ENCODE measurements around the gene GLCCI1.

The GLCCI1 gene

GRCh38 chr7:7979558-7979957, 11.0 kb downstream of the GLCCI1 start:
- no peaks in the 10 kb centered on the region for H3F3A ChIP-seq (ENCODE audit: low read depth)
- peaks cover 96% of the 10 kb centered on the region for H4K20me1 ChIP-seq (ENCODE audit: insufficient read depth, low read length, poor library complexity, severe bottlenecking)
- no peak overlapping the region for H3K9ac ChIP-seq (ENCODE audit: low read depth, low read length, poor library complexity, severe bottlenecking)
- no peak overlapping the region for H2AFZ ChIP-seq (ENCODE audit: low read length)
- H3K36me3 ChIP-seq (ENCODE audit: insufficient read depth, low read length) = no peaks in the 10 kb centered on the region
- no peaks in the 10 kb centered on the region for H3K27me3 ChIP-seq (ENCODE audit: insufficient read depth, low read length, poor library complexity, severe bottlenecking)
- TF ChIP-seq CTCF (conservative IDR thresholded peaks at IDR 0.05; ENCODE audit: low read length) (no peak), EZH2phosphoT487 (IDR thresholded peaks at IDR 0.05; ENCODE audit: borderline replicate concordance) (no peak)
- peak overlapping the region; percentile 97 for H3K4me2 ChIP-seq (ENCODE audit: low read depth, low read length, poor library complexity, severe bottlenecking)
- peaks cover 99% of the 10 kb centered on the region for H3K79me2 ChIP-seq (ENCODE audit: insufficient read depth, low read length)
- H3K4me3 ChIP-seq (ENCODE audit: low read length, poor library complexity, severe bottlenecking) = no peak overlapping the region
- no peaks in the 10 kb centered on the region for H3K9me3 ChIP-seq (ENCODE audit: insufficient read depth, low read depth, low read length)
- H3K4me1 ChIP-seq (ENCODE audit: insufficient read depth, low read length, poor library complexity, severe bottlenecking) = peaks cover 47% of the 10 kb centered on the region
- H3K9me2 ChIP-seq (replicated peaks; ENCODE audit: low read depth, low read length) = no peaks in the 10 kb centered on the region

GRCh38 chr7:7980134-7980533, 11.5 kb downstream of the GLCCI1 start:
- H4K20me1 ChIP-seq (ENCODE audit: insufficient read depth, low read length, poor library complexity, severe bottlenecking) = peaks cover 96% of the 10 kb centered on the region
- H3K4me2 ChIP-seq (ENCODE audit: low read depth, low read length, poor library complexity, severe bottlenecking) = peak overlapping the region; percentile 14
- no peaks in the 10 kb centered on the region for H3F3A ChIP-seq (ENCODE audit: low read depth)
- H3K4me3 ChIP-seq (ENCODE audit: low read length, poor library complexity, severe bottlenecking) = no peak overlapping the region
- peaks cover 99% of the 10 kb centered on the region for H3K79me2 ChIP-seq (ENCODE audit: insufficient read depth, low read length)
- peaks cover 43% of the 10 kb centered on the region for H3K4me1 ChIP-seq (ENCODE audit: insufficient read depth, low read length, poor library complexity, severe bottlenecking)
- H3K36me3 ChIP-seq (ENCODE audit: insufficient read depth, low read length) = no peaks in the 10 kb centered on the region
- no peaks in the 10 kb centered on the region for H3K9me2 ChIP-seq (replicated peaks; ENCODE audit: low read depth, low read length)
- TF ChIP-seq CTCF (conservative IDR thresholded peaks at IDR 0.05; ENCODE audit: low read length) = no peak
- TF ChIP-seq EZH2phosphoT487 (IDR thresholded peaks at IDR 0.05; ENCODE audit: borderline replicate concordance) = no peak
- H3K9ac ChIP-seq (ENCODE audit: low read depth, low read length, poor library complexity, severe bottlenecking) = no peak overlapping the region
- no peak overlapping the region for H2AFZ ChIP-seq (ENCODE audit: low read length)
- H3K27me3 ChIP-seq (ENCODE audit: insufficient read depth, low read length, poor library complexity, severe bottlenecking) = no peaks in the 10 kb centered on the region
- H3K9me3 ChIP-seq (ENCODE audit: insufficient read depth, low read depth, low read length) = no peaks in the 10 kb centered on the region

GRCh38 chr7:7982904-7983303, 14.3 kb downstream of the GLCCI1 start:
- H3K9me3 ChIP-seq (ENCODE audit: insufficient read depth, low read depth, low read length) = no peaks in the 10 kb centered on the region
- no peaks in the 10 kb centered on the region for H3K36me3 ChIP-seq (ENCODE audit: insufficient read depth, low read length)
- H3K79me2 ChIP-seq (ENCODE audit: insufficient read depth, low read length) = peaks cover 99% of the 10 kb centered on the region
- peaks cover 87% of the 10 kb centered on the region for H4K20me1 ChIP-seq (ENCODE audit: insufficient read depth, low read length, poor library complexity, severe bottlenecking)
- TF ChIP-seq CTCF (conservative IDR thresholded peaks at IDR 0.05; ENCODE audit: low read length) (no peak), EZH2phosphoT487 (IDR thresholded peaks at IDR 0.05; ENCODE audit: borderline replicate concordance) (no peak)
- H3K4me3 ChIP-seq (ENCODE audit: low read length, poor library complexity, severe bottlenecking) = no peak overlapping the region
- H3K4me2 ChIP-seq (ENCODE audit: low read depth, low read length, poor library complexity, severe bottlenecking) = no peak overlapping the region
- peaks cover 19% of the 10 kb centered on the region for H3K4me1 ChIP-seq (ENCODE audit: insufficient read depth, low read length, poor library complexity, severe bottlenecking)
- no peak overlapping the region for H2AFZ ChIP-seq (ENCODE audit: low read length)
- H3F3A ChIP-seq (ENCODE audit: low read depth) = no peaks in the 10 kb centered on the region
- H3K27me3 ChIP-seq (ENCODE audit: insufficient read depth, low read length, poor library complexity, severe bottlenecking) = no peaks in the 10 kb centered on the region
- no peaks in the 10 kb centered on the region for H3K9me2 ChIP-seq (replicated peaks; ENCODE audit: low read depth, low read length)
- no peak overlapping the region for H3K9ac ChIP-seq (ENCODE audit: low read depth, low read length, poor library complexity, severe bottlenecking)
